A549 treated with GW870086 at 1 μM for 4 hours (cell line): Measurements from ENCODE around the gene ROCK2. TPM values are rescaled to one million over a fixed set of nuclear protein-coding genes. Genes with fewer than 3 reads are reported as not detected.

Experiments used
- total RNA-seq: library from RNA; stranded (reverse); fragments of 200-300 nt; extraction: Qiagen RNA extraction; gene quantifications from 5 replicates; pipeline ENCODE4 v1.2.3, GENCODE V29; 2022; ENCODE audit warnings: low read depth

The ROCK2 gene
- 18.3 to 28.2 TPM (median 26.7 TPM) in 5 replicates for total RNA-seq

DNA sequence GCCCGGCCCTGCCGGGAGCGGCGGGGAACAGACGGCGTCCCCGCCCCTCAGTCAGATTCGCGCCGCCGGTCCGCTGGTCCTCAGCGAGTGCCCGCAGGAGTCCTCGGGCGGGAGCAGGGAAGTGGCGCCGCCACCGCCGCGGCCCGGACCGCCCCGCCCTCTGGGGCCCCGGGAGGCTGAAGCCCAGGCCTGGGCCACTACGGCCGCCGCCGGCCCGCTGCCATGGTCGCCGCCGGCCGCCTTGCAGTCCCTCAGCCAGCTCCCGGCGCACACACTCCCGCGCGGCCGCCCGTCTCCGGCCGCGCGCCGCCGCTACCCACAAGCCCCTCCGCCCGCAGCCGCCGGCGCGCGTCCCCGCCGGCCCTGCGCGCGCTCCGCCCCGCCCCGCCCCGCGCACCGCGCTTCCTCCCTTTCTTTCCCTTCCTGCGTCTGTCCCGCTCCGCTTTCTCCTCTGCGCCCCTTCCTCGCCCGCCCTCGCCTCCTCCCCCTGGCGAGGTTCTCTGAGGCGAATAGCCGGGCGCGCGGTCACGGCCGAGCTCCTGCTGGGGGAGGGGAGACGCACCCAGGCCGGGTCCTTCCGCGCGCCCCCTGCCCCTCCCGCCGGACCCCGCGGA, at the start of gene ROCK2:
TSS of gene ROCK2 (minus strand) at position 295 of the 614 bp plus-strand sequence. CDS start 500 bp downstream, outside the sequence.

GRCh38 chr2:11155381-11156035, 188.9 kb downstream of the ROCK2 start, which contains the start of gene SLC66A3:
TSS of gene SLC66A3 (plus strand) at chr2:11155467. CDS start at chr2:11155547, 80 bp downstream.

Other genes with a start within 250 kb of the ROCK2 start
- gene SLC66A3, start 189.2 kb downstream of the ROCK2 start, total RNA-seq, result 35.7 to 39.6 TPM (median 37.6 TPM) in 5 replicates
- gene E2F6, start 121.5 kb upstream of the ROCK2 start, total RNA-seq, result 24.0 to 26.4 TPM (median 24.3 TPM) in 5 replicates
- 1.7 to 3.7 TPM (median 3.0 TPM) in 5 replicates for gene GREB1, start 189.4 kb upstream of the ROCK2 start, total RNA-seq